ENCODE data around the gene MLXIP.

Gene MLXIP

GRCh38 chr12:122086116-122086515 is 7.6 kb downstream of the MLXIP start:
- Histone ChIP-seq H3K4me1 (ENCODE audit: control insufficient read depth, insufficient read depth, low read length) (peaks cover 8% of the 10 kb centered on the region), H3K4me3 (ENCODE audit: low read depth, low read length) (no peak overlapping the region), H3K36me3 (ENCODE audit: control insufficient read depth in 2 of 2, insufficient read depth in 1 of 2, low read length in 2 of 2) (peaks cover 0 to 43% of the 10 kb centered on the region in 2 experiments; a peak in 2 of 3 replicates), H3K9me3 (ENCODE audit: control insufficient read depth, insufficient read depth, low read depth, low read length) (no peaks in the 10 kb centered on the region), H3K27ac (ENCODE audit: extremely low read depth, low read depth, low read length) (no peak overlapping the region)
- ChIA-PET CTCF (interaction anchor here (0.6 to 0.7 kb wide), 2 partner anchors 12 to 23 kb away, joined by 3 read pairs; no protein-coding TSS in a partner anchor), POLR2A (interaction anchor here (1.4 kb wide), 1 partner anchor 11 kb away, joined by 3 read pairs; no protein-coding TSS in a partner anchor)
- TF ChIP-seq ZNF514 (tag by site-specific recombination; IDR thresholded peaks at IDR 0.05) (no peak), ZNF777 (tag by site-specific recombination; IDR thresholded peaks at IDR 0.05; ENCODE audit: borderline replicate concordance) (no peak), ZNF394 (tag by site-specific recombination; IDR thresholded peaks at IDR 0.05; ENCODE audit: borderline replicate concordance) (no peak), BCL11B (tag by site-specific recombination; IDR thresholded peaks at IDR 0.05; ENCODE audit: low read depth) (no peak), ZNF48 (tag by site-specific recombination; IDR thresholded peaks at IDR 0.05) (no peak), ZBTB17 (tag by site-specific recombination; IDR thresholded peaks at IDR 0.05) (no peak), ZNF768 (tag by site-specific recombination; IDR thresholded peaks at IDR 0.05) (no peak), ZNF621 (tag by site-specific recombination; IDR thresholded peaks at IDR 0.05) (no peak), ZNF274 (IDR thresholded peaks at IDR 0.05; ENCODE audit: low read length) (no peak), ZNF274 (tag by site-specific recombination; IDR thresholded peaks at IDR 0.05; ENCODE audit: borderline replicate concordance) (no peak), ZNF473 (tag by site-specific recombination; IDR thresholded peaks at IDR 0.05) (no peak), SETDB1 (IDR thresholded peaks at IDR 0.05; ENCODE audit: insufficient read length, low read length) (no peak), ZNF350 (tag by site-specific recombination; IDR thresholded peaks at IDR 0.05) (no peak)
- TF ChIP-seq, protein P1, sequence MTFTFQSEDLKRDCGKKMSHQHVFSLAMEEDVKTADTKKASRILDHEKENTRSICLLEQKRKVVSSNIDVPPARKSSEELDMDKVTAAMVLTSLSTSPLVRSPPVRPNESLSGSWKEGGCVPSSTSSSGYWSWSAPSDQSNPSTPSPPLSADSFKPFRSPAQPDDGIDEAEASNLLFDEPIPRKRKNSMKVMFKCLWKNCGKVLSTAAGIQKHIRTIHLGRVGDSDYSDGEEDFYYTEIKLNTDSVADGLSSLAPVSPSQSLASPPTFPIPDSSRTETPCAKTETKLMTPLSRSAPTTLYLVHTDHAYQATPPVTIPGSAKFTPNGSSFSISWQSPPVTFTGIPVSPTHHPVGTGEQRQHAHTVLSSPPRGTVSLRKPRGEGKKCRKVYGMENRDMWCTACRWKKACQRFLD (tag by site-specific recombination; IDR thresholded peaks at IDR 0.05): no peak
- TF ChIP-seq, protein P2, sequence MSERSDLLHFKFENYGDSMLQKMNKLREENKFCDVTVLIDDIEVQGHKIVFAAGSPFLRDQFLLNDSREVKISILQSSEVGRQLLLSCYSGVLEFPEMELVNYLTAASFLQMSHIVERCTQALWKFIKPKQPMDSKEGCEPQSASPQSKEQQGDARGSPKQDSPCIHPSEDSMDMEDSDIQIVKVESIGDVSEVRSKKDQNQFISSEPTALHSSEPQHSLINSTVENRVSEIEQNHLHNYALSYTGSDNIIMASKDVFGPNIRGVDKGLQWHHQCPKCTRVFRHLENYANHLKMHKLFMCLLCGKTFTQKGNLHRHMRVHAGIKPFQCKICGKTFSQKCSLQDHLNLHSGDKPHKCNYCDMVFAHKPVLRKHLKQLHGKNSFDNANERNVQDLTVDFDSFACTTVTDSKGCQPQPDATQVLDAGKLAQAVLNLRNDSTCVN (tag by site-specific recombination; optimal IDR thresholded peaks at IDR 0.05): no peak

- TF ChIP-seq YY2 (tag by site-specific recombination; IDR thresholded peaks at IDR 0.05): no peak
- no peak for TF ChIP-seq ZNF423 (tag by site-specific recombination; IDR thresholded peaks at IDR 0.05)
- POLR2A ChIA-PET: interaction anchor here (1.4 kb wide), 1 partner anchor 10 kb away, joined by 3 read pairs; no protein-coding TSS in a partner anchor
- Histone ChIP-seq H3K9me3 (ENCODE audit: control insufficient read depth, insufficient read depth, low read depth, low read length) (no peaks in the 10 kb centered on the region), H3K4me3 (ENCODE audit: low read depth, low read length) (no peak overlapping the region), H3K4me1 (ENCODE audit: control insufficient read depth, insufficient read depth, low read length) (peaks cover 2% of the 10 kb centered on the region; the same call in 1 of the 2 replicates), H3K27ac (ENCODE audit: extremely low read depth, low read depth, low read length) (no peak overlapping the region), H3K36me3 (ENCODE audit: control insufficient read depth in 2 of 2, insufficient read depth in 1 of 2, low read length in 2 of 2) (peaks cover 0 to 42% of the 10 kb centered on the region in 2 experiments; a peak in 2 of 3 replicates)
- CTCF ChIA-PET: interaction anchor here (0.6 to 0.7 kb wide), 2 partner anchors 11 to 24 kb away, joined by 3 read pairs; no protein-coding TSS in a partner anchor
Measured at GRCh38 chr12:122086641-122087285, 8.2 kb downstream of the MLXIP start.

DNA sequence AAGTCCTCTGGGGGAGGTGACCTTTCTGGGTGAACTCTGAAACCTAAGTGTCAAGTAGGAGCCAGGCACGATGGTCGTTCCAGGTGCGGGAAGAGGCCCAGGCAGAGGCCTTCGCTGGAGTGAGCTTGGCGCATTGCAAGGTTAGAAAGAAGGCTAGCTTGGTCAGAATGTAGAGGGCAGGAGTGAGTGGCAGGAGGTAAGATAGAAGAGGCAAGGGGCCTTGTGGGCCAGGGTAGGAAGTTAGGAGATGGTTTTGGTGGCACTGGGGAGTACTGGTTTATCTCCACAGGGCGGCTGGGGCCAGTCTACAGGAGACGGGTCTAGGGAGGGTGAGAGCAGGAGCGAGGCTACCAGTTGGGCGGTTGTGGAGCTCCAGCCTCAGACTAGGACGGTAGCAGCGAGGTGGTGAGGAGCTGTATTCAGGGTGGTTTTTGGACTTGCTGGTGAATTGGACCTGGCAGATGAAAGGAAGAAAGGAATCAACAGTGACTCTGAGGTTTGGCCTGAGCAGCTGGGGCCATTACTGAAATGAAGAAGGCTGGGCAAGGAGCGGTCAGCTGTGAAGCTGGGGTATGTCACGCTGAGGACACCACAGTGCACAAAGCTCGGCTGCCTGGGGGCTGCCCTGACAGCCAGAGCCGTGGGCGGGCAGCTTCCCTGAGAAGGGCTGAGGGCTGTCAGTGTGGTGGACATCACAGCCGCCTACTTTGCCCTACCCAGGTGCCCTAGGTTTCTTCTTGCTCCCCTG is 9.0 kb downstream of the MLXIP start:
- H3K27ac ChIP-seq (ENCODE audit: extremely low read depth, low read depth, low read length): no peak overlapping the region
- peaks cover 2% of the 10 kb centered on the region; the same call in 1 of the 2 replicates for H3K4me1 ChIP-seq (ENCODE audit: control insufficient read depth, insufficient read depth, low read length)
- no peaks in the 10 kb centered on the region for H3K9me3 ChIP-seq (ENCODE audit: control insufficient read depth, insufficient read depth, low read depth, low read length)
- CTCF ChIA-PET: interaction anchor here (0.5 to 2.1 kb wide), 4 partner anchors 33 to 311 kb away, joined by 3 to 11 read pairs (median 4); no protein-coding TSS in a partner anchor
- POLR2A ChIA-PET: interaction anchor here (2.2 to 3.0 kb wide), 2 partner anchors 7 to 9 kb away, joined by 7 to 17 read pairs; partner anchors contain the start of gene MLXIP
- no peak overlapping the region for H3K4me3 ChIP-seq (ENCODE audit: low read depth, low read length)
- H3K36me3 ChIP-seq (ENCODE audit: control insufficient read depth in 2 of 2, insufficient read depth in 1 of 2, low read length in 2 of 2): peaks cover 0 to 42% of the 10 kb centered on the region in 2 experiments; a peak in 2 of 3 replicates
- TF ChIP-seq GFI1B (tag by site-specific recombination; IDR thresholded peaks at IDR 0.05) (no peak), ZNF596 (tag by site-specific recombination; IDR thresholded peaks at IDR 0.05) (no peak), ZNF37A (tag by site-specific recombination; IDR thresholded peaks at IDR 0.05) (no peak), ZNF518A (tag by site-specific recombination; conservative IDR thresholded peaks at IDR 0.05; ENCODE audit: low read depth) (no peak)
- TF ChIP-seq, protein P1 (tag by site-specific recombination; IDR thresholded peaks at IDR 0.05): no peak

Data from HEK293 (cell line).